HG03558 (cell line): ENCODE measurements around the gene PRB3.

Experiments used
- ATAC-seq: cut with Tn5 transposase; IDR thresholded peaks from one replicate; pipeline ENCODE4 v1.9.1; 2021; ENCODE audit warnings: moderate number of reproducible peaks; ENCODE audit not compliant: unreplicated experiment; ENCODE audit errors: extremely low read depth

Gene PRB3

DNA sequence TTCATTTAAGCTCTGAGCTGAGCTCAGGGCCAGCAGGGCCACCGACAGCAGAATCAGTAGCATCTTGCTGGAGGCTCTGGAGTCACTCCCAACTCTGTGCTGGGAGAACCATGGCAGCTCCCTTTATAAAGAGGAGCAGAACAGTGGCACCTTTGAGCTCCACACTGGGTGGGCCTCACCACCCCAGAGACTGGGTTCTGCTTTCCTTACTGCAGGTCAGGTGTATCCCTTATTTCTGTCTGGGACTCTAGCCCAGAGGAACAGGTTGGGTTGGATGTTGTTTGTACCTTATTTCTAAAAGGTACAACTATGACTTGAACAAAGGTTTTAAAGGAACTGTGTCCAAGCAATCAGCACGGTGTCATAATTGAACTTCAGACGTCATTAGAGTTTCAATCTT, at the start of gene PRB3:
Gene PRB3 (minus strand): TSS at position 101 of the 400 bp plus-strand sequence. CDS start 38 bp downstream, at position 63.
- ATAC-seq = no peak

DNA sequence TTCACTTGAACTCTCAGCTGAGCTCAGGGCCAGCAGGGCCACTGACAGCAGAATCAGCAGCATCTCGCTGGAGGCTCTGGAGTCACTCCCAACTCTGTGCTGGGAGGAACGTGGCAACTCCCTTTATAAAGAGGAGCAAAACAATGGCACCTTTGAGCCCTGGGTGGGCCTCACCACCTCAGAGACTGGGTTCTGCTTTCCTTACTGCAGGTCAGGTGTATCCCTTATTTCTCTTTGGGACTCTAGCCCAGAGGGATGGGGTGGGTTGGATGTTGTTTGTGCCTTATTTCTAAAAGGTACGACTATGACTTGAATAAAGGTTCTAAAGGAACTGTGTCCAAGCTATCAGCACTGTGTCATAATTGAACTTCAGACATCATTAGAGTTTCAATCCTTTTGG, 40.8 kb upstream of the PRB3 start, which contains the start of gene PRB4:
Gene PRB4 (minus strand): TSS at position 101 of the 400 bp plus-strand sequence. CDS start 38 bp downstream, at position 63.
- ATAC-seq = no peak

DNA sequence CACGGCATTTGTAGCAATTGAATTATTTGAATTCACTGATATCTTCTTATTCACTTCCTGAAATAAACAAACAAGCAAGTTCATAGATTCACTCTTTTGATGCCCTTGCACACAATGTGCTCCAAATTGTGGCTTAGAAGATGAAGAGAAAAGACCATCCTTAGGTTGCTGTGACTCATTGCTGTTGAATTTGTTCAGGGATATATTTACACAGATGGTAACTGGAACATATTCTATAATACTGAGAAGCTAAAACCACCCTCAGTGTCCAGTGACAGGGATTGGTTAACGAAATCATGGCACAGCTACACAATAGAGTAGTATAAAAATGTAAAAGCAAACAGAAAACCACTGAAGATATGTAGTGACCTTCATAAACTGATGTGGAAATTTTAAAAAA, 37.6 kb upstream of the PRB3 start:
- no peak for ATAC-seq

DNA sequence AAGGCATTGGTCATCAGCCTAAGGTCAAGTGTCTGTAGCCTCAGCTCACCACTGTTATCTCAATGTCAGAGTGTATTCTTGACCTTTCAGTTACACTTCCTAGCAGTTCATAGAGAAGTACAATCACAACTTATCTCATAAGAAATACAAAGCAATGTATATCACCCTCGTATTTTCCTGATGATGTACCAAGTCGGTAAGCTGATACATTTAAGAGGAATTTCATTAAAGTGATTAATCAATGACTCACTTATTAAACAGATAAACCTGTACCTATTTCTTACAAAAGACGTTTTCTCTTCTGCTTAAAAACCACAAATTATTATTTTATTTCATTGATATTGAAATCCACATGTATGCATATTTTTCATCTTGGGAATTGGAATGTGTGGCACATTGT, 3.9 kb upstream of the PRB3 start:
- ATAC-seq = no peak

DNA sequence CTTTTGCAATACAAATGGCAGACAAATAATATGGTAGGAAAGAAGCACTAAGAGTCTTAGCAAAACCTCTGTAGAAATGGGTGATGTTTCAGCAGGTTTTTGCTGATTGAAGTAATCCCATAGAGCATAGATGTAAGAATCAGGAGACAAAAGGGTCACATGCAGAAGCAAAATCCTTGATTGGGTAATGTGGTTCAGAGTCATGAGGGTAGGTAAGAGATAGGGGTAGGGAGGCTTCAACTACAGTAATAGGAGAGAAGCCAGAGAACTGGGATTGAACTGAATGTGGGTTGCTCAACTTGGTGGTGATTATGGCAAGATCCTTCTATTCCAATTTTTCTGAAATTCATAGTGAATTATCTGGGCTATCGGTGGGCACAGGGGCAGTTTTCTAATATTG, 5.0 kb downstream of the PRB3 start:
- ATAC-seq = no peak

DNA sequence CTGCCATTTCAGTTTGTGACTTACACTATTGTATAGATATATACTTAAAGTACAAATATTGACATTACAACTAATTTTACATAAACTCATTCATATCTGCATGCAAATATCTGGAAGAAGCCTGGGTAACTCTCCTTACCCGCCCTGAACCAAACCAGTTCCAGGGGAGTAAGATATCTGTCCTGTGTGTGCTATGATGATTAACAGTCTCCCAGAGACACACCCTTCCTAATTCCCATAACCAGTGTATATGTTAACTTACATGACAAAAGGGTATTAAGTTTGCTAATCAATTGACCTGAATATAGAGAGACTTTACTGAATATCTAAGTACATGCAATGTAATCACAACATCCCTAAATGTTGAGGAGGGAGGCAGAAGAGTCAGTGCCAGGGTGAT, 23.0 kb downstream of the PRB3 start:
- ATAC-seq = no peak

DNA sequence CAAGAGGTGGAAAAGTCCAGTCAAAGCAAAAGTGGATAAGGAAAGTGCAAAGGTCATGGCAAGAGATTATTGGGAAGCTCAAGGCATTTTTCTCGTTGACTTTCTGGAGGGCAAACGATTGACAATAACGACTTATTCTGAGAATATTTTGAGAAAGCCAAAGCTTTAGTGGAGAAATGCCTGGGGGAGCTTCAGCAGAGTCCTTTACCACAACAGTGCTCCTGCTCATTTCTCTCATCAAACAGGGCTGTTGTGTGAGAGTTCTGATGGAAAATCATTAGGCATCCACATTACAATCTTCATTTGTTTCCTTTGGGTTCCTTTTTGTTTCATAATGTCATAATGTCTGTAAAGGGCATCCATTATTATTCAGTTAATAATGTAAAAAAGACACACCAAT, 26.9 kb downstream of the PRB3 start:
- no peak for ATAC-seq

DNA sequence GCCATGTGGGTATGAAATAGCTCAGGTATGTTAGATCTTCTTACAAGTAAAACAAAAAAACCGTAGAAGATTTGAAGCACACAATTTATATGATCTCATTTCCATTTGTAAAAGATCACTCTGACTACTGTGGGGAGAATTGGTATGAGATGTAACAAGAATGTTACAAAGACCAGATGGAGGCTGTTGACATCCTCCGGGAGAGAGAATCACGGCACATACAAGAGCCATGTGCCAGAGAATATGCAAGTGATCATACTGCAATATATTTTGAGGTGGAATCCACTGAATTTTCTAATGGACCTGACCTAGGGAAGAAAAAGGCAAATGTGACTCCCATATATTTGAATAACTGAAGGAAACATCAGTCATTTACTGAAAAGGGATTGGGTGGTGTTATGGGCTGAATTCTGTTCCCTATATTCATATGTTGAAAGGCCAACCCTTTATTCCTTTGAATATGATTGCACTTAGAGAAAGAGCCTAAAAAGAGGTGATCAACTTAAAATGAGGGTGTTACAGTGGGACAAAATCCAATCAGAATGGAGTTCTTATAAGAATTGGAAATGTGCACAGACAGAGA, 29.1 kb downstream of the PRB3 start:
- no peak for ATAC-seq

DNA sequence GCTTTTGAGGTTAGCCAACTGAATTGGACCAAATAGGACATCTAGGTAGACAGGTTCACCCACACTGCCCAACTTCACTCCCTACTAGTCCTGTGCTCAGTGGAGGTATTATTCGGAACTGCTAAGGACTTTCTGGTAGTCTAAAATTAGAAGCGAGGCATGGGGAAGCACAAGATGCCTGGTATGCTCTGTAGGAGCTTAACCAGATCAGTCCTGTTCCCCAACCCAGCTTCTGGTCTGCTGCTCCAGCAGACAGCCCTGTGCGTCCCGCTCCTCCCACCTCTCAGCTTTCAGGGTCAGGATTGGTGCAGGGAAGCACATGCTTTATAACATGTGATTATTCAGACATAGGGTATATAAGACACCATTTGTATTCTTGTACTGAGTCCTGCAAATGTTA, 31.2 kb downstream of the PRB3 start:
- ATAC-seq = no peak

DNA sequence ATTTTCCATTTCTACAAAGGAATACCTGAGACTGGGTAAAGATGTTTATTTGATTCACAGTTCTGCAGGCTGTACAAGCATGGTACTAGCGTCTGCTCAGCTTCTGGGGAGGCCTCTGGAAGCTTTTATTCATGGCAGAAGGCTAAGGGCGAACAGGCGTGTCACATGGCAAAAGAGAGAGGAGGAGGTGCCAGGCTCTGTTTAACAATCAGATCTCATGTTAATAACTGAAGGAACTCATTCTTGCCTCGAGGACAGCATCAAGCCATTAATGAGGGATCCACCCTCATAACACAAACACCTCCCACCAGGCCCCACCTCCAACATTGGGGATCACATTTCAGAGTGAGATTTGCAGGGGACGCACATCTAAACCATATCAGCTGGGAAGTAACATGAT, 36.0 kb downstream of the PRB3 start:
- ATAC-seq = no peak

DNA sequence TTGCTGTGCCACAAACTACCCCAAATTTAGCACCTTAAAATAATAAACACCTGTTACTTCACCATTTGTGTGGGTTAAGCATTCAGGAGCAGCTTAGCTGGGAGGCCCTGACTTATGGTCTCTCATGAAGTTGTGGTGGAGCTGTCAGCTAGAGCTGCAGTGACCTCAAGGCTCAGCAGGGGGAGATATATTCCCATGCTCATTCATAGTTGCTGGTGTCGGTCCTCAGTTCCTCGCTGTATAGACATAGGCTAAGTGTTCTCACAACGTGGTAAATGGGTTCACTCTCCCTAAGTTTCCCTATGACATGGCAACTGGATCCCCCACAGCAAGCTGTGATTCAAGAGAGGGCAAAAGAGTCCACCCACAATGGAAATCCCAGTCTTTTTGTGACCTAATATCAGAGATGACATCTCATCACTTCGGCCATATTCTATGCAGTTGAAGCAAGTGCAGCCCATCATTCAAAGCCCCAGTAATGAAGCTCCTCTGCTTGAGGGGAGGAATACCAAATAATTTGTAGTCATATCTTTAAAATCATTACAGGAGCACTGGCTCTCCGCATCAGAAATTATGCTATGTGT, 41.1 kb downstream of the PRB3 start:
- ATAC-seq = no peak

DNA sequence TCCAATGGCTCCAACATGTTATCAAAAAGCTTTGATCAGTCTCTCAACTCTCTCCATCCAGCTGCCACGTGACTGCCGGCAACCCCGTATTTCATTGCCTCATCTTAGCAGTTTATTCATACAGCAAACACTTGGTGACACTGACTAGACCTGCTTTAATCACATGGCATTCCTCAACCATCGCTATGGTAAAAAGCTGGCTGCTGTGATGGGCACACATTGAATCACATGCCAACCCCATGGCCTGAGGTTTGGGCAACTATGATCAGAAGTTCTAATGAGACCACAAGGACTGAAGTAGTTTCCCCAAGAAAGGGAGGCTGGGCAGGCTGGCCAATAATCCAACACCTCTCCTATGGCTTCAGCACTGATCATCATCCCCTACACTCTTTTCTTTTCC, 42.1 kb downstream of the PRB3 start:
- no peak for ATAC-seq
